ENCODE data around the gene RAB10. TPM values are rescaled to one million over a fixed set of nuclear protein-coding genes. Genes with fewer than 3 reads are reported as not detected.
"Not testable (repeated sequence)": the region's sequence is repeated elsewhere in the genome, so short reads cannot be mapped to it uniquely, and the experiment has no call there.

RAB10 gene
- polyA plus RNA-seq (ENCODE audit: insufficient read length) = 95.1 TPM

DNA sequence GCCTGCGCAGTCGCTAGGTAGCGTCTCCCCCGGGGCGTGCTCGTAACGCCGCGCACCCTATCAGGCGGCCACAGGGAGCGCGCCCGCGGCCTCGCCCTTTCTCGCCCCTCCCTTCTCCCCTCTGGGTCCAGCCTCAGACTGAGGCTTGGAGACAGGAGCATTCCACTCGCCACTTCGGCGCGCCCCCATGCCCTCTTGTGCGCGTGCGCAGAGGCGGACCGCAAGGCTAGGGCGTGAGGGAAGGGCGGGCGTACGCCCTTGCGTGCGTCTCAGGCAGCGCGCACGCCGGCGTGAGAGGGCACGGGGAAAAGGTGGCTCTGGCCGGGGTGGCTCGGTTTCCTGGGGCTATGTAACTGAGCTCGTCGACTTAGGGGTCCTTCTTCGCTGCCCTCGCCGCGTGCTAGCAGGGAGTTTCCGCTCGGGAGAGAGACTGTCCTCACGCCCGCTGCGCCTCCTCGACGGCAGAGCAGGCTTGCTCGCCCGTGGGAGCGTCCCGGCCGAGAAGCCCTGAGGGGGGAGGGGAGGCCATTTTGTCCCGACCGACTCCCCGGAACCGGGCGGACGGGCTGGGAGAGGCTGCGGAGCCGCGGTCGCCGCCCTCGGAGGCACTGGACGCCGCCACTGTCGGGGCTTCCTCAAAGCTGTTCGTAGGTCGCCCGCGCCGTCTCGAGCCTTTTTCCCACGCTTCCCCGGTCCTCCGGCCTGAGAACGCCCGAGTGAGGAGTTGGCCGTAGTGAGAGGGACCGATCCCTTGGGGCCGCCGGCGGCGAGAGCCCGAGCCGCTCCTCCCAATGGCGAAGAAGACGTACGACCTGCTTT, at the start of gene RAB10:
Gene RAB10 (plus strand): TSS at position 267 of the 819 bp plus-strand sequence. CDS start 525 bp downstream, at position 792.
- peak; percentile 99 for DNase-seq

DNA sequence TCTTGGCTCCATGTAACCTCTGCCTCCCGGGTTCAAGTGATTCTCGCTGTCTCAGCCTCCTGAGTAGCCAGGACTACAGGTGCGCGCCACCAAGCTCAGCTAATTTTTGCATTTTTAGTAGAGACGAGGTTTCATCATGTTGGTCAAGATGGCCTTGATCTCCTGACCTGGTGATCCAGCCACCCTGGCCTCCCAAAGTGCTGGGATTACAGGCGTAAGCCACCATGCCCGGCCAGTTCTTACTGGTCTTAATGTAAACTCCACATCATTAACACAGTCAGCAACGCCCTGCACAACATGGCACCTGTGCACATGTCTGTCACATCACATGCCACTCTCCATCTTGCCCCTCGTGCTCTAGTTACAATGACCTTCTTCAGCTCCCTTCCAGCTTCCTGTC, 45.8 kb upstream of the RAB10 start:
- DNase-seq = no peak

DNA sequence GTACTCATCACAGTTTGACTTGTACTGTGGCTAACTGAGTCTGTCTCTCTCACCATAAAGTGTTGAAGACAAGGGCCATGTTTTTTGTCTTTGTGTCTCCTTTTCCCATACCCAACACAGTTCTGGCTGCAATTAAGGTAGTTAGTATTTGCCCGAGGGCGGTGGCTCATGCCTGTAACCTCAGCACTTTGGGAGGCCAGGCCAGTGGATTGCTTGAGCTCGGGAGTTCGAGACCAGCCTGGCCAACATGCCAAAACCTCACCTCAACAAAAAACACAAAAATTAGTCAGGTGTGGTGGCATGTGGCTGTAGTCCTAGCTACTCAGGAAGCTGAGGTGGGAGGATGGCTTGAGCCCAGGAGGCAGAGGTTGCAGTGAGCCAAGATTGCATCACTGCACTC, 44.7 kb upstream of the RAB10 start:
- DNase-seq = no peak

DNA sequence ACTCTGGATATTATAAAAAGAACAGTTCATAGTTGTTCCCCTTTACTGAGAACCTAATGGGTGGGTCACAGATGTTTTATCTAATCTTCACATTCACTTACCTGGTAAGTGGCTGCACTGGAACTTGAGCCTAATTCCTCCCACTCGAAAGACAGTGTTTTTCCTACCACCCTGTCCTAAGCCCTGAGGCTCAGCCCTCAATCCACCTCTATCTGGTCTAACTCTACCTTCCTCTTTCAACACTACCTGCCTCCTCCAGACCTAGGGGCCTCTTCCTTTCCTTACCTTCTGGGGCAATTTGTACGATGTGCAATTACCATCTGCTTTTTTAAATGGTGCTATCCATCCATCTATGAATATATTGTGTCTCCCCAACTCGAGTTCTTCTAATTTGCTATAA, 41.9 kb upstream of the RAB10 start:
- no peak for DNase-seq

DNA sequence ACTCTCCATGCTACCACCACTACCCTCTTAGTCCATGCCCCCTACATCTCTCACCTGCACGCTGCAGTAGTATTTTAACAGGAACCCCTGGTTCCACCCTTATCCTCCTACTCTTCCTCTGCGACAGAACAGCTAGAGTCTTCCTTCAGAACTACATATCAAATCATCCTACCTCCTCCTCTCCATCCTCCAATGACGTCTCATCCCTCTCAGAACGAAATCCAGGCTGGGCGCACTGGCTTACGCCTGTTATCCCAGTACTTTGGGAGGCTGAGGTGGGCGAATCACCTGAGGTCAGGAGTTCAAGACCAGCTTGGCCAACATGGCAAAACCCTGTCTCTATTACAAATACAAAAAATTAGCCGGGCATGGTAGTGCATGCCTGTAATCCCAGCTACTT, 41.3 kb upstream of the RAB10 start:
- DNase-seq = no peak

DNA sequence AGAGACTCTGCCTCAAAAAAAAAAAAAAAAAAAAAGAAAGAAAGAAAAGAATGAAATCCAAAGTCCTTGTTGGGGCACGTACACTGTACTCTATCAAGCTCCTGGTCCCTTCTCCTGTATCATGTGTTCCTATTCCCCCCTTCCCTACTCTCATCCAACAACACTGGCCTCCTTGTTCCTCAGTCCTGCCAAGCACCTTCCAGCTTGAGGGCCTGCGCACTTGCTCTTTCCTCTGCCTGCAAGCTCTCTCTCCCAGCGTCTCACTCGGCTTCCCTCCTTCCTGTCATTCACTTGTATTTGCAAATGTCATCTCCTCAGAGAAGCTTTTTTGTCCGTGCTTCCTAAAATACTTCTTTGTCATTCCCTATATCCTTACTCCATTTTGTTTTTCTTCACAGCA, 40.8 kb upstream of the RAB10 start:
- no peak for DNase-seq

DNA sequence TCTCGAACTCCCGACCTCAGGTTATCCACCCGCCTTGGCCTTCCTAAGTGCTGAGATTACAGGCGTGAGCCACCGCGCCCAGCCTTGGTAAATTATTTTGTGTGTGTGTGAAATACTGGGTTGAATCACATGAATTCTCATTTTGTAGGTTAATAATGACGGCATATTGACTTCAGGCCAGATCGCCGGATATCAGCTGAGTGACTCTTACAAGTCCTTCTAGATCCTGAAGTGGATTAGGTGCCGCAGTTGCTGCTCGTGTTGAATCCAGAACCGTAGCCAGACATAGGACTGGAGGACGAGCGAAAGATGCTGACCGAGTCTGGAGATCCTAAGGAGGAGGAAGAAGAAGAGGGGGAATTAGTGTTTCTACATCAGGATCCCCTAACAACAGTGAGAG, 39.4 kb upstream of the RAB10 start:
- no peak for DNase-seq

DNA sequence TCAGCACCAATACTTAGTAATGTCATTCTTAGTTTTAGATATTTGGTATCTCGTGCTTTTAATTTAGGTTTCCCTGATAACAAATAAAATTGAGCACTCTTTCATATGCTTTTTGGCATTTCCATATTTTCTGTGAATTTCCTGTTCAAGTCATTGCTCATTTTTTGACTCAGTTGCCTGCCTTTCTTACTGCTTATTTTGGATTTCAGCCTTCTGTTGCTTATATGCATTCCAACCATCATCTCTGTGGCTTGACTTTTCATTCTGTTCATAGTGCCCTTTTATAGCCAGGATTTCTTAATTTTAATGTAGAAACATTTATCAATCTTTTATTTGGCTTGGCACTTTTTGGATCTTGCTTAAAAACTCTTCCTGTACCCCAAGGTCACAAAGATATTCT, 37.0 kb upstream of the RAB10 start:
- no peak for DNase-seq

DNA sequence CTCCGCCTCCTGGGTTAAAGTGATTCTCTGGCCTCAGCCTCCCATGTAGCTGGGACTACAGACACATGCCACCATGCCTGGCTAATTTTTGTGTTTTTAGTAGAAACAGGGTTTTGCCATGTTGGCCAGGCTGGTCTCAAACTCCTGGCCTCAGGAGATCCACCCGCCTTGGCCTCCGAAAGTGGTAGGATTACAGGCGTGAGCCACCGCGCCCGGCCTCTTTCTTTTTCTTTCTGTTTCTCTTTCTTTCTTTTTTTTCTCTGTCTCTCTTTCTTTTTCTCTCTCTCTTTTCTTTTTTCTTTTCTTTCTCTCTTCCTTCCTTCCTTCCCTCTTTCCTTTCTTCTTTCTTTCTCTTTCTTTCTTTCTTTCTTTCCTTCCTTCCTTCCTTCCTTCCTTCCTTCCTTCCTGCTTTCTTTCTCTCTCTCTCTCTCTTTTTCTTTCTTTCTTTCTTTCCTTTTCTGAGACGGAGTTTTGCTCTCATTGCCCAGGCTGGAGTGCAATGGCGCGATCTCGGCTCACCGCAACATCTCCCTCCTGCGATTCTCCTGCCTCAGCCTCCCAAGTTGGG, 35.0 kb upstream of the RAB10 start:
- not testable (repeated sequence) for DNase-seq

DNA sequence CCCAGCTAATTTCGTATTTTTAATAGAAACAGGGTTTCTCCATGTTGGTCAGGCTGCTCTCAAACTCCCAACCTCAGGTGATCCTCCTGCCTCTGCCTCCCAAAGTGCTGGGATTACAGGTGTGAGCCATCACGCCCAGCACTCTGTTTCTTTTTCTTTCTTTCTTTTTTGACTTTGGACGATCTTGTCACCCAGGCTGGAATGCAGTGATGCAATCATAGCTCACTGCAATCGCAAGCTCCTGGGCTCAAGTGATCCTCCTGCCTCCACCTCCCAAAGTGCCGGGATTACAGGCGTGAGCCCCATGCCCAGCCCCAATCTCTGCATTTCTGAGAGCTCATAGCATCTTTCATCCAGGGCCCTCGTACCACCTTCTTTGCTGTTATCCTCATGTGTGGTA, 34.5 kb upstream of the RAB10 start:
- not testable (repeated sequence) for DNase-seq

DNA sequence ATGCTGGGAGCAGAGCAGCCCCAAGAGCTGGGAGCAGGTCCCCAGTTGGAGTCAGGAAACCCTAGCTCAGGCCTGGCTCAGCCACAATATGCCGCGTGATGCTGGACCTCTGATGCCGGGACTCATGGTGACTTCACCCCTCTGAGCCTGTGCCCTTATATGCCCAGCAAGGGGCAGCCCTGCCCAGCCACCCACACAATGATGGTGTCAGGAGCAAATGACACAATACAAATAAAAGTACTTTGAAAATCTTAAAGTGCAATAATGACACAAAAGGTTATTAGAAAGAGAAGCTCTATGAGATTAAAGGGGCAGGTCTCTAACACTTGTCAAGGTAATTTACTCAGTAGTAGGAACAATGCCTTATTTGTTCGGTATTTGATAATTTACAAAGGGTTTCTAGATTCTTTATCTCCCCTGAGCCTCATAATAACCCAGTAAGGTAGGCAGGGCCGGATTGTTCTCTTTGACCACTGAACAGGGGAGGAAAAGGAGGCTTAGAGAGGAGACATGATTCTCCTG, 33.3 kb upstream of the RAB10 start:
- no peak for DNase-seq

DNA sequence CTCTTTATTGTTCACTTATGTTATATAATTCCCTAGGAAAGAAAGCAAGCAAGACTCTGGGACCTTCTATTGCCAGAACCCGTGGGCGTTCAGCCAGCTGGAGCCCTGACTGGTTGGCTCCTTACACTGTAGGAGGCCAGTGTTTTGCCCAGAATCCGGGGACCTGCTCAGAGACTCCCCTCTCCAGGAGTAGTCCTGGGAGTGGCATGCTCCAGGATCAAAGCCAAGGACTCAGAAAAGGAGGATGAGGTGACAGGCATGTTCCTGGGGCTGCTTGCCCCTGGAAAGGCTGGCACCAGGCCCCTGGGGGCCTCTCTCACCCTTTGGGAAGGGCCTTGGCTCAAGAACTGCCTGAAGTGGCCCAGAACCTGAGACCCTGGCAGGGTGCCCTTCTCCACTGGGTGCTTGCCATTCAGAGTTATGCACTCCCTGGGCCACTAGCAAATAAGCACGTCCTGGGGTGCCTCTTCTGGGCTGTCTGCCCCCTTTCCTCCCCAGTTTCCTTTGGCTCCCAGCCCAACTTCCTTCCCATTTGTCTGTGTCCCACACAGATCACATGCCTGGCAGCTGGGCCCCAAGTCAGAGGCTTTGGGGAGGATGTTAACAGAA, 32.0 kb upstream of the RAB10 start:
- DNase-seq = peak; percentile 59

DNA sequence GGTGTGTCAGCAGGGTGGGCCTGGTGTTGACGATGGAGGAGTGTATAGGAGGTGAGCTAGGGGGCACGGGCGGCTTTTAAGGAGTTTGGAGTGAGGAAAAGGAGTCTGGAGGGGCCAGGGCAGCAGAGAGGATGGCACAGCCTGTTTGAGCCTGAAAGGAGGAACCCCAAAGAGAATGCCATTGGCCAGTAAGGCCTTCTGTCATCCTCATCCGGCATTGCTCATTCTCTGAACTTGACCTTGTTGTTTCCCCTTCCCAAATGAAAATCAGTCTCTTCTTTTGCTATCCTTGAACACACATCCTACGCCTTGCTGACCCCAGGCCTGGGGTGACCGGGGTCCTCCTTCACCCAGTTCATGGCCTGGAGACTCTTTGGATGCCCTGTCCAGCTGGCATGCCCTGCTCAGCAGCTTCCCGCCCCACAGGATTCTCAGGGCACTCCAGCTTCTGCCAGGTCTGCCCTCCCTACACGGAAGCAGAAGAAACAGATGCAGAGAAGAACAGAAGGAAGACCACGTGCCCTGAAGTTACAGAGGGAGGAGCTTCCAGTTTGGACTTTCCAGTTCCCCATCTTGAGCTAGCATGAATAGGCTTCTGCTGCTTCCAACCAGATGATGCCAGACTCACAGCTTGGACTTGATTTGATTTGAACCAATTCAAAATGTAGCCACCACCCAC, 31.1 kb upstream of the RAB10 start:
- peak; percentile 22 for DNase-seq

DNA sequence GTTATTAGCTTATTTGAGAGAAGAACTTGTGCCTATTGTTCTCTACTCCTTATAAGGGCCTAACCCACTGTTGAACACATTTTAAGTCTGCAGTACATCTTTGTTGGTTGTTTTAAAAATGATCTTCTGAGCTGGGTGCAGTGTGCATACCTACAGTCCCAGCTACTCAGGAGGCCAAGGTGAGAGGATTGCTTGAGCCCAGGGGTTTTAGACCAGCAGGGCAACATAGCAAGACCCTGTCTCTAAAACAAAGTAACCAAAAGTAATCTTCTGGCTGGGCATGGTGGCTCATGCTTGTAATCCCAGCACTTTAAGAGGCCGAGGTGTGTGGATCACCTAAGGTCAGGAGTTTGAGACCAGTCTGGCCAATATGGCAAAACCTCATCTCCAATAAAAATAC, 25.8 kb upstream of the RAB10 start:
- DNase-seq = no peak

DNA sequence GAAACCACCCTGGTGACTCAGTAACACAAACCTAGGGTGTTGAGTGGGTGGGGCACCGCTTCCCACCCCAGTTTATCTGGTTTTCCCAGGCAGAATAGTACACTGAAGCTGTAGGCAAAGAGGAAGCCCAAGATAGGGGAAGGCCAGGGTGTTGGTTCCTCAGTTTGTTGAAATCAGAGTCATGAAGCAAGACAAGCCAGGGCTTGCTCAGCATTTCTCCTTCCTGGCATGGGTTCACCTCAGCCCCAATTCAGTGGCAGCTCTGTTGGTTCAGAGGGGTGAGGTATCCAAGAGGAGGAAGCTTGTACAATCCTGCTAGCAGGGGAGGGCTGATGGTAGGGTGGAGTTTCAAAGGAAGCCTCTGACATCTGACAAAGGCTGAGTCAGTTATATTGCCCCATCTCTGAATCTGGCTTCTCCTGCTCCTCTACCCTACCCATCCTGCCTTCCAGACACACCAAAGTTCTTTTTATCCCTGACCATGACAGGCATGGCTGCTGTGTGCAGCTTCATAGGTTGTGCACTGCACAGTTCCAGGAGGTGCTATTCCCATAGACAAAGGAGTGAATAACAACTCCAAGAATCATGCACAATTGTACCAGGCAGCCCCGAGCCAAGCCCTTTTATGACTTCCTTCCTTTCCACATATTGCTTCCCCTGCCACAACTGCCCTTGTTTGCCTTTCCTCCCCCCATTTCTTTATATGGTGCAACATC, 24.9 kb upstream of the RAB10 start:
- no peak for DNase-seq

DNA sequence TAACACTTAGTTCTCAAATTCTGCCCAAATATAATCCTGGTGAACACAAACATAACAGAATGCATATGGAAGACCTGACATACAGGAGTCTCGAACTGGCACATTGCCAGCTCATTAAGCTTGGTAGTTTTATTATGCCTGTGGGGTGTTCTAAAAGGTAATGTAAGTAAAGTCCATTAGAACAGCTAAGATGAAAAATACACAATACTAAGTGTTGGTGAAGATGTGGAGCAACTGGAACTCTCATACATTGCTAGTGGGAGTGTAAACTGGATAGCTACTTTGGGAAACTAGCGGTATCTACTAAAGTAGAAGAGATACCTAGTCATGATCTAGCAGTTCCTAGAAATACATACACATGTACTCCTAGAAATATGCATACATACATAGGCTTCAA, 24.3 kb upstream of the RAB10 start:
- DNase-seq = no peak

DNA sequence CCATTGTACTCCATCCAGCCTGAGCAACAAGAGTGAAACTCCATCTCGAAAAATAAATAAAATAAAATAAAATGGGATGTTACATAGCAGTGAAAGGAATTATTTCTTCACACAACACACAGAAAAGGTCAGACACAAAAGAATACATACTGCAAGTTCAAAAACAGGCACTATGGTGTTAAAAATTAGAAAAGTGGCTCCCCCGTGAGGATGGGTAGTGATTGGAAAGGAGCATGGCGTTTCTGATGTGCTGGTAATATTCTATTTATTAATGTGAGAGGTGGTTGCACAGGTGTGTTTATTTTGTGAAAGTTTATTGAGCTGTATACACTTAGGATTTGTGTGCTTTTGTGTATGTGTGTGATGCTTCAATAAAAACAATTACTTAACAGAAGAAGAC, 22.9 kb upstream of the RAB10 start:
- no peak for DNase-seq

DNA sequence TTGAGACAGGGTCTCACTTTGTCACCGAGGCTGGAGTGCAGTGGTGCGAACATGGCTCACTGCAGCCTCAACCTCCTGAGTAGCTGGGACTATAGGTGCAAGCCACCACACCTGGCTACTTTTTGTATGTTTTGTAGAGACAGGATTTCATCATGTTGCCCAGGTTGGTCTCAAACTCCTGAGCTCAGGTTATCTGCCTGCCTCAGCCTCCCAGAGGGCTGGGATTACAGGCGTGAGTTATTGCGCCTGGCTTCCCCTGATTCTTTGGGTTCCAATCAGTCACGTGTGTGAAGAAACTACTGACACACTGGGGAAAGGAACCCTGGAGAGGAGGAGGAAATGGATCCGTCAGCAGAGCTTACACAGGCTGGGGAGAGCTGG, 22.3 kb upstream of the RAB10 start:
- no peak for DNase-seq

DNA sequence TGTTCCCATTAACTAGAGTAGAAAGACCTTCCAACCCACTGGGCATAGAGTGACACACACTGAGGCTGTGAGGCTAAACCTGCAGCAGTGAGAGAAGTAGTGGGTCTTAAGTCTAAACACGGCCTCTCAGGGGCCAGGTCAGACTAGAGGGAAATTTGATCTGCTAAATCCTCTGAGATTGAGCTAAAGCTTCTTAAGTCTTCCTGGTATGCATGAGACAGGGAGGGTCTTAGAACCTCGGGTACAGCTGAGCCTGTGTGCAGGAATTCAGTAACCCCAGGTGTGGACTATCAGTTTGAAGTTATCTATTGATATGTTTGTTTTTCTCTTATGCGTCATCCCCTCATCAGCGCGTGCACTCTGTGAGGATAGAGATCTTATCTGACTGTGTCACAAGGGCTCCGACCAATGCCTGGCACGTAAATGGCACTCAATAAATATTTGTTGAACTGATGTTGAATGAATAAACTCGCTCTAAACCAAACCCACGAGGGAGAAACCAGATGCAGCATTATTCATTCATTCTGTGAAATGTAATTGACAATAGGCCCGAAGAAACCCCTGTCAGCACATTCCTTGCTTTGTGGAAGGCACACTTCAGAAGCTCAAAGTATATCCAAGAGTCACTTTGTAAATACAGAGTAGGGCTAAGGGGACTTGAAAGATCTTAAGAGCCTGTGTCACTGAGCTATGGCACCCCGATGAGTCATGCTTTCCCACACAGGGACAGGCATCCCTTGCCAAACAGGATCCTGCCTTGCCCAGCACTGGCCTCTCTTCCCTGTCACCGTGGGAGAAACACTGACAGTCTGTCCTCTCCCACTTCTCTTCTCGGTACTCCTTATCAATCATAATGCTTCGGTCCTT, 21.7 kb upstream of the RAB10 start:
- DNase-seq = no peak

DNA sequence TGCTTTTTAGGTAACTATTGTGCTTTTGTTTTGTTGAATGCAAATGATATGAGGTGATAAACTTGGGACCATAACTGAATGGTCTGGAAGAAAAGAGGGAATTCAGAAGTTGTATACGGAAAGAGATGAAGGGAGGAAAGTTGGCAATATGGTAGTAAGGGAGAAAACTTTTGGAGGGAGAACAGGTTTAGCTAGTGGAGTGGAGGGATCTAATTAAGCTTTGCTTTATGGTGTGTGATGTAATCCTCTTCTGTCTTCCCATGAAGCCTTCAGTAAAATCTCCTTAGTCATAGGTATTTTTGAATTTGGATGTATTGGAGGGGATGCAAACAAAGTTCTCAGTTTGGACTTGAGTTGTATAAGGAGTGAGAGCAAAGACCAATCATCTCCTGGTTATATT, 20.2 kb upstream of the RAB10 start:
- no peak for DNase-seq

DNA sequence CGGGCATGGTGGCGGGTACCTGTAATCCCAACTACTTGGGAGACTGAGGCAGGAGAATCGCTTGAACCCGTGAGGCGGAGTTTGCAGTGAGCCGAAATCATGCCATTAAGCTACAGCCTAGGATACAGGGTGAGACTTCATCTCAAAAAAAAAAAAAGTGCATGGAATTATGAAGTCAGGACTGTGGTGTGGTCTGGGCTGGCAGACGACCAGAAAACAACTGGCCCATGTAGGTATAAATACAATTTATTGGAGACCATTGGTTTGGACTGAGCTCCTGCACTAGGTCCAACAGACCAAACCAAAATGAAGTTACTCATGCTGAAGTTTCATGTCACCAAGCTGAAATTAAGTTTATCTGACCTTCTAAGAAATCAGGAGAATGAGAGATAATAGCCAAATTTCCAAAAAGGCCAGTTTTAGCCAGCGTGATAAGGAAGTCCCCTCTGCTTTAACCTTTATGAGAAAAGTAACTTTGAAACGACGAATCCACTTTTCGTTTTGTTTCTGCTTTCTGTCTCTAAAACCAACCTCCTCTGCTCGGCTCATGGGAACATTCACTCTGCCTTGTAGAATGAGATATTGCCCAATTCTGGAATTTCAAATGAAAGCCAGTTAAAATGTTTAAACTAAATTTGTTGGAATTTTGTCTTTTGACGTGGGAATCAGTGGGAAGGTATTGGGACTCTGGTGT, 17.7 kb upstream of the RAB10 start:
- no peak for DNase-seq
